ENCODE results near the gene WDR11.

The WDR11 gene

DNA sequence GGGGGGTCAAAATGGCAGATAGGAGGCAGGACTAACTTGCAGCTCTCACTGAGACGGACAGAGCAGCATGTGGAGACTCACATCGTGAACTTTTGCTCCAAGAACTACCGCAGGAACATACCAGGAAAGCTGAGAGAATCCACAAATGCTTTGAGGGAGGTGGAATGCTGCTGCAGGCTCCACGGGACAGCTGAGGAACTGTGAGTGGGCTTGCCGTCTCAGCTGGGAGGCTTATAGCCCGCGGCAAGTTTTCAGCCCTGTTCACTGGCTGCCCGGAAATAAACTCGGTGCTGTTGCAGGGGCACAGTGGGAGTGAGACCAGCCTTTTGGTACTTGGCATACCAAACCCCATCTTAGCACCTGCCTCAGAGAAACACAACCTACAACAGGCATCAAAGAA lies 19.1 kb upstream of the WDR11 start:
- TF ChIP-seq, protein P1, sequence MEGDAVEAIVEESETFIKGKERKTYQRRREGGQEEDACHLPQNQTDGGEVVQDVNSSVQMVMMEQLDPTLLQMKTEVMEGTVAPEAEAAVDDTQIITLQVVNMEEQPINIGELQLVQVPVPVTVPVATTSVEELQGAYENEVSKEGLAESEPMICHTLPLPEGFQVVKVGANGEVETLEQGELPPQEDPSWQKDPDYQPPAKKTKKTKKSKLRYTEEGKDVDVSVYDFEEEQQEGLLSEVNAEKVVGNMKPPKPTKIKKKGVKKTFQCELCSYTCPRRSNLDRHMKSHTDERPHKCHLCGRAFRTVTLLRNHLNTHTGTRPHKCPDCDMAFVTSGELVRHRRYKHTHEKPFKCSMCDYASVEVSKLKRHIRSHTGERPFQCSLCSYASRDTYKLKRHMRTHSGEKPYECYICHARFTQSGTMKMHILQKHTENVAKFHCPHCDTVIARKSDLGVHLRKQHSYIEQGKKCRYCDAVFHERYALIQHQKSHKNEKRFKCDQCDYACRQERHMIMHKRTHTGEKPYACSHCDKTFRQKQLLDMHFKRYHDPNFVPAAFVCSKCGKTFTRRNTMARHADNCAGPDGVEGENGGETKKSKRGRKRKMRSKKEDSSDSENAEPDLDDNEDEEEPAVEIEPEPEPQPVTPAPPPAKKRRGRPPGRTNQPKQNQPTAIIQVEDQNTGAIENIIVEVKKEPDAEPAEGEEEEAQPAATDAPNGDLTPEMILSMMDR (conservative IDR thresholded peaks at IDR 0.05): no peak
- H3K27ac ChIP-seq: no peak overlapping the region

DNA sequence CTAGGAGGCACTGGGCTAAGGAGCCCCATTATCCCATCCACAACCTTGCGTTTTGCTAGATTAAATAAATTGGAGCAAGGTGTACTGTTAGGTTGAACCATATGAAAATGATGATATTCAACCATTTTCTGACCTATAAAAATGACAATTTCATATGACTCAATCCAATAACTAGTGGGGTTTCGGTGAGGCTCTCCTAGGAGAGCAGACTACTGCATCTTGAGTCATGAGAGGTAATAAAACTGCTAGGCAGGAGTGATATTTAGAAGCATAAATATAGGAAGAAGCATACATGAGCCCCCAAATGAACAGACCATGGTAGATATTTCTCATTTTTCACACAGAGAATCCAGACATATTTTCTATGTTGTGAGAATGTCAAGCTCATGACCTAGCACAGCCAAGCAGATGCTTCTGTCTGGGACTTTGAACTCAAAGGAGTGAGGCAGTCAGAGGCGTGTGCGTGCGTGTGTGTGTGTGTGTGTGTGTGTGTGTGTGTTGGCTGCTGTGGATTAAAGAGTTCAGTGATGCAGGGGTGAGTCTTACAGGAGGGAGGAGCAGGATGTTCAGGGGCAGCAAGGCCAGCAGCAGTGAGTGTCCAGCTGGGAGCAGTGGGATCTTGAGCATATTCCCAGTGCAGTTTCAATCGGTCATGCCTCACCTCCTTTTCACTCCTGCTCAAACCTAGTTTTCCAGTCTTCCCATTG lies 17.8 kb upstream of the WDR11 start:
- TF ChIP-seq, protein P1 (conservative IDR thresholded peaks at IDR 0.05): no peak
- H3K27ac ChIP-seq: no peak overlapping the region

DNA sequence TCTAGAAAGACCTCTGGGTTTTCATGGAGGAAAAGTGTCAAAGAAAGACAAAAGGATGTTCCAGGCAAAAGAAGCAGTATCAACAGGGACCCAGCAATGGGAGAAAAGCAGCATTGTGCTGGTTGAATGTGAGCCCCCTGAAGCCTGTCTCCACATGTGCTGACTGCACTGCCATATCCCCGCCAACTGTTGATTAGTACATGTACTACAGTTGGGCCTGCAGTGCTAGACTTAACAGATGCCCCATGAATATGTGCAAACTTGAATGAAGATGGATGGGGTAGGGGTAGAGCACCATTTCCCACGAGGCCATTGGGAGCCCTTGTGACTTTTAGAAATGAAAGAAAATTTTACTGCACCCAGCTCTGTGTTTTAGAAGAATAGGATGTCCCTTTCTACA lies 15.6 kb upstream of the WDR11 start:
- no peak overlapping the region for H3K27ac ChIP-seq
- TF ChIP-seq, protein P1 (conservative IDR thresholded peaks at IDR 0.05): no peak

DNA sequence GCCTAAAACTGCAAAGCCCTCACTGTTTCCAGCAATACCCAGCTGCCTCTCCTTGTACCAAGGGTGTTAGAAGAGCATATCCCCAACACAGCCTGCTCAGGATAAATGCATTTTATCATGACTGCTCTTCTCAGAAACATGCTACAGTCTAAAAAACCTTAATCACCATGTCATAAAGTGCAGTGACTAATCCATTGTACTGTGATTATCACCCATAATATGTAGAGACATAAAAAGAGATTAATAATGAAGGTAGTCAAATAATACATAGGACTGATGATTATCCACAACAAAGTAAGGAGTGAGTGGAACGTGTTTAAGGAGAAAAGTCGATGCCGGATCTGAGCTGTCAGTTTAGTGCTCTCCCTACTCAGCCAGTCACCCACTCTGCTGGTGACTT lies 12.2 kb upstream of the WDR11 start:
- TF ChIP-seq, protein P1 (conservative IDR thresholded peaks at IDR 0.05): no peak
- no peak overlapping the region for H3K27ac ChIP-seq

DNA sequence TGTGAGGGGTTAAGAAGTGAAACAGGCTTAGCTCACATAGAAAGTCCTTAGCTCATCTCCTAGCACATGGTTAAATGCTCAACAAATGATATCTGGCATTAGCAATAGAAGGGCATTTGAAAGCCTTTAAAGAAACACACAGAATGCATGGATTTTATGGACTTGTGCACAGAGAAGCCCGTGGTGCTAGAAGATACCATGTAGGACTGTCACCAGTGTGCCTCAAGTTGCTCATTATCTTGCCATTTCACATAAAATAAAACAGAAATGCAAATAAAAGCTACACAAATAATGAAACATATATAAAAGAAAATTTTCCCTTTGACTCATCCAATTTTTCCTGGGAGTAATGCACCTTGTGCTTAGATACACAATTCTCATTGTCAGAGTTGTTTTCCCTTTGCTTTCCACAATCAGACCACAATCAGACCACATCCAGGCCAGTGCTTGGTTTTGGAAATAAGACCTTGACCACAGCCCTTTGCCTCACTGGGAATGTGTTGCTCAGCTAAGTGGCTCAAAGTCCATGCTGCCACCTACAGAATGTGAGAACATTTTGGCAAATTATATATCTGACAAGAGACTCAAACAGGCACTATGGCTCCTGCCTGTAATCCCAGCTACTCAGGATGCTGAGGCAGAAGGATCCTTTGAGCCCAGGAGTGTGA lies 9.5 kb upstream of the WDR11 start:
- no peak overlapping the region for H3K27ac ChIP-seq
- TF ChIP-seq, protein P1 (conservative IDR thresholded peaks at IDR 0.05): no peak

DNA sequence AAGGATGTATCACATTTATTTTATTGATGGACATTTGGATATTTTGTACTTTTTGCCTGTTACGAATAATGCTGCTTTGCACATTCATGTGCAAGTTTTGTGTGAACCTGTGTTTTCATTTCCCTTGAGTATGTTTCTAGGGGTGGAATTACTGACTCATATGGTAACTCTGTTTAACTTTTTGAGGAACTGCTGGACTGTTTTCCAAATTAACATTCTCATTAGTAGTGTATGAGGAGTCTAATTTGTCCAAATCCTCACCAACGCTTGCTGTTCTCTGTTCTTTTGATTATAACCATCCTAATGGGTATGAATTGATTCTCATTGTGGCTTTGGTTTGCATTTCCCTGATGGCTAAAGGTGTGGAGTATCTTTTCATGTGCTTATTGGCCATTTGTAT lies 3.2 kb downstream of the WDR11 start:
- TF ChIP-seq, protein P1 (conservative IDR thresholded peaks at IDR 0.05): no peak
- no peak overlapping the region for H3K27ac ChIP-seq

DNA sequence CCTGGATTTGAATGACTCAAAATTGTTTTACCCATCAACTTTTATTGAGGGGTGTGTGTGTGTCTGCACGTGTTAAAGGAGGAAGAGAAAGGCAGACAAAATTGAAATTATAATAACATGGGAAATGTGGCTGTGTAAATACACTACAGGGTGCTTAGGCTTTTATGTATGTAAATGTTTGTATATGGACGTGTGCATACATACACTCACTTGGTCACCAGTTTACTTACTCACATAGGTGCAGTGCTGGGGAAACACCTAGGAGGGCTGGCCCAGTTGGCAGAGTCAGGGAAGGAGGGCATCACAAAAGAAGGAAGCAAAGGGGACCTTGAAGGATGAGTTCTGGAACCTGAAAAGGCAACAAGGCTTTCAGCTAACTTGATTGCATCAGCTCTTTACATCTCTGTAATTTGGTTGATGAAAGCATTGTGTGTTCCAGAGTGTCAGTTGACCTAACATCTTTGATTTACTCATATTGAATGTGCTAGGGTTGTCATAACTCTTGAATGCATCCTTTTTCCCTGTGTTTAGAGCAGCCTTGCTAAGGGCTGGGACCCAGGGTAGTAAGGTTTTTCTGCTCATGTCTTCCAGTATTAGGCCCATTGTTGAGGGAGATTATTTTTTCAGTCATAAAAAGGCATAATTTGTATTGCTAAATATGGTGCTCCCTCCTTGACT lies 10.2 kb downstream of the WDR11 start:
- H3K27ac ChIP-seq: no peak overlapping the region
- TF ChIP-seq, protein P1 (conservative IDR thresholded peaks at IDR 0.05): no peak
